A673 (cell line): Measurements from ENCODE around the gene PPP1R3G.

Experiments used
- CTCF ChIP-seq: fragments of 300-800, 200-600 bp; sonication (generic); conservative IDR thresholded peaks from 2 replicates; pipeline ENCODE4 v1.5.1; 2017; ENCODE audit warnings: low read depth, mild to moderate bottlenecking, antibody characterized with exemption, low read length, moderate library complexity, mixed read lengths
- EZH2 ChIP-seq: fragments of 200-600 bp; sonication (generic); IDR thresholded peaks from 2 replicates; pipeline ENCODE4 v1.6.1; 2017; ENCODE audit warnings: borderline replicate concordance, low read depth, mild to moderate bottlenecking, mixed read lengths, antibody characterized with exemption, low read length; ENCODE audit not compliant: poor library complexity, severe bottlenecking

GRCh38 chr6:5046430-5046829 lies 38.7 kb upstream of the PPP1R3G start:
- no peak for TF ChIP-seq CTCF
- no peak for TF ChIP-seq EZH2
